Right atrium auricular region (tissue), 2 donors: ENCODE results near the gene KIF18B. TPM values are rescaled to one million over a fixed set of nuclear protein-coding genes. Genes with fewer than 3 reads are reported as not detected.
"Not testable (repeated sequence)": the region's sequence is repeated elsewhere in the genome, so short reads cannot be mapped to it uniquely, and the experiment has no call there.

Experiments
- DNase-seq: peaks from one replicate; pipeline ENCODE4 v3.0.0-alpha.2; 2019; ENCODE audit warnings: low spot score
- H3K27ac ChIP-seq, 2 donors: fragments of 200-600 bp; sonication (generic); 1 replicate in 1 of 2; 2 replicates in 1 of 2; pipeline ENCODE4 v1.5.1; 2016 to 2019
- H3K27me3 ChIP-seq, 2 donors: fragments of 200-600 bp; sonication (generic); one replicate each; pipeline versions ENCODE4 v1.5.1 to v1.6.0; 2017 to 2019
- H3K36me3 ChIP-seq: fragments of 200-600 bp; sonication (generic); one replicate; pipeline ENCODE4 v1.5.1; 2016
- H3K4me1 ChIP-seq, 2 donors: fragments of 200-600 bp; sonication (generic); one replicate each; pipeline versions ENCODE4 v1.5.1 to v1.6.0; 2017 to 2019
- H3K4me3 ChIP-seq, 2 donors: fragments of 200-600 bp; sonication (generic); 1 replicate in 1 of 2; 2 replicates in 1 of 2; pipeline ENCODE4 v1.5.1; 2017 to 2019; ENCODE audit warnings: mild to moderate bottlenecking in 1 of 2, moderate library complexity in 1 of 2
- H3K9me3 ChIP-seq, 2 donors: fragments of 200-600 bp; sonication (generic); one replicate each; pipeline ENCODE4 v1.5.1; 2019
- CTCF ChIP-seq, 2 donors: fragments of 200-600 bp; sonication (generic); IDR thresholded peaks; one replicate each; pipeline ENCODE4 v1.5.1; 2019; ENCODE audit warnings: antibody characterized with exemption in 2 of 2
- total RNA-seq, 2 donors: library from RNA; depleted of rRNA; stranded (reverse); fragments of >200 nt; gene quantifications; one replicate each; pipeline ENCODE4 v1.1.0, GENCODE V29; 2016

Gene KIF18B
- total RNA-seq, 2 donors from 2014 or later: 0.12 to 0.44 TPM

- Histone ChIP-seq H3K27ac (no peak overlapping the region), H3K36me3 (no peaks in the 10 kb centered on the region), H3K9me3 (no peaks in the 10 kb centered on the region), H3K27me3 (no peaks in the 10 kb centered on the region), H3K4me3 (no peak overlapping the region), H3K4me1 (peaks cover 0 to 3% of the 10 kb centered on the region in 2 donors)
- DNase-seq: no peak
- no peak for TF ChIP-seq CTCF (IDR thresholded peaks at IDR 0.05)
Measured at GRCh38 chr17:44952946-44953475, 5.4 kb upstream of the KIF18B start.

GRCh38 chr17:44948315-44948795, 782 bp upstream of the KIF18B start:
- no peak for DNase-seq
- H3K27me3 ChIP-seq: no peaks in the 10 kb centered on the region
- no peak for TF ChIP-seq CTCF (IDR thresholded peaks at IDR 0.05)
- H3K27ac ChIP-seq: peak overlapping the region in 1 of 2 donors; percentile 73
- H3K36me3 ChIP-seq: no peaks in the 10 kb centered on the region
- no peaks in the 10 kb centered on the region for H3K9me3 ChIP-seq
- H3K4me1 ChIP-seq: peaks cover 0 to 10% of the 10 kb centered on the region in 2 donors
- H3K4me3 ChIP-seq: peak overlapping the region; percentile 31 to 56

GRCh38 chr17:44945652-44946051, 1.9 kb downstream of the KIF18B start:
- H3K4me3 ChIP-seq, H3K36me3 ChIP-seq, DNase-seq, H3K27me3 ChIP-seq, H3K9me3 ChIP-seq, H3K27ac ChIP-seq, H3K4me1 ChIP-seq: not testable (repeated sequence)

GRCh38 chr17:44942456-44942855, 5.1 kb downstream of the KIF18B start:
- no peak for TF ChIP-seq CTCF (IDR thresholded peaks at IDR 0.05)
- no peak overlapping the region for H3K27ac ChIP-seq
- H3K4me1 ChIP-seq: peaks cover 0 to 13% of the 10 kb centered on the region in 2 donors
- H3K4me3 ChIP-seq: no peak overlapping the region
- no peaks in the 10 kb centered on the region for H3K36me3 ChIP-seq
- no peaks in the 10 kb centered on the region for H3K27me3 ChIP-seq
- H3K9me3 ChIP-seq: no peaks in the 10 kb centered on the region
- DNase-seq: no peak

GRCh38 chr17:44941712-44942331, 5.8 kb downstream of the KIF18B start:
- no peaks in the 10 kb centered on the region for H3K27me3 ChIP-seq
- no peak for DNase-seq
- peaks cover 0 to 8% of the 10 kb centered on the region in 2 donors for H3K4me1 ChIP-seq
- H3K36me3 ChIP-seq: no peaks in the 10 kb centered on the region
- H3K9me3 ChIP-seq: no peaks in the 10 kb centered on the region
- no peak overlapping the region for H3K4me3 ChIP-seq
- H3K27ac ChIP-seq: no peak overlapping the region
- no peak for TF ChIP-seq CTCF (IDR thresholded peaks at IDR 0.05)

- no peak overlapping the region for H3K4me3 ChIP-seq
- no peak for DNase-seq
- no peaks in the 10 kb centered on the region for H3K9me3 ChIP-seq
- no peaks in the 10 kb centered on the region for H3K27me3 ChIP-seq
- H3K36me3 ChIP-seq: no peaks in the 10 kb centered on the region
- no peak overlapping the region for H3K27ac ChIP-seq
- H3K4me1 ChIP-seq: peaks cover 0 to 8% of the 10 kb centered on the region in 2 donors
- TF ChIP-seq CTCF (IDR thresholded peaks at IDR 0.05): no peak
Measured at GRCh38 chr17:44940768-44941167, 6.8 kb downstream of the KIF18B start.
